HG03039 (cell line): ENCODE results near the gene INTU.

Experiments
- ATAC-seq: cut with Tn5 transposase; IDR thresholded peaks from one replicate; pipeline ENCODE4 v1.9.1; 2021; ENCODE audit warnings: mild to moderate bottlenecking, moderate library complexity; ENCODE audit not compliant: unreplicated experiment

INTU gene

DNA sequence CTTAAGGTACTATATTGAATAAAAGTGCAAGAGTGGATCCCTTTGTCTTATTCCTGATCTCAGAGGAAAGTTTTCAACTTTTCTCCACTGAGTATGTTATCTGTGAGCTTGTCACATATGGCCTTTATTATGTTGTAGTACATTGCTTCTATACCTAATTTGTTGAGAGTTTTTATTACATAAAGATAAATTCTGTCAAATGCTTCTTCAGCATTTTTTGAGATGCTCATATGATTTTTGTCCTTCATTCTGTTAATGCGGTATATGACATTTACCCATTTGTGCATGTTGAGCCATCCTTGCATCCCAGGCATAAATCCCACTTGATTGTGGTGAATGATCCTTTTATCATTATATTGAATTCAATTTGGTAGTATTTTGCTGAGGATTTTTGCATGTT lies 108.5 kb downstream of the INTU start:
- no peak for ATAC-seq

DNA sequence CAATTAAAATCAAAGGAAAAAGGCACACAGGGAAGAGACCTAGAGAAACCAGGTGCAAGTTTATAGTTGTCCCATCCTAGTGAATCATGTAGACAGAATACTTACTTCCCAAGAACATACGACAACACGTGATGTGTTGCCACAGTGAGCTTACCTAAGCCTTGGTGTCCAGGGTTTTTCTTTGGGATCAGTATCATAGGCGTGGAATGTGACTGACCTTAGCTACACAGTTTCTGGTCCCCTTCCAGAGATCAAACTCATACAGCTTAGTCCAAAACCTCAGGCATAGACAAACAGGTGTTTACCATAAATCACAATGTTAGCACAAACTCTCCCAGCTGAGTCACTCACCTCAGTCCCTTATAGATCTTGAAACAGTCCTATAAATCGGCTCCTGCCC lies 115.1 kb downstream of the INTU start:
- ATAC-seq, result no peak

DNA sequence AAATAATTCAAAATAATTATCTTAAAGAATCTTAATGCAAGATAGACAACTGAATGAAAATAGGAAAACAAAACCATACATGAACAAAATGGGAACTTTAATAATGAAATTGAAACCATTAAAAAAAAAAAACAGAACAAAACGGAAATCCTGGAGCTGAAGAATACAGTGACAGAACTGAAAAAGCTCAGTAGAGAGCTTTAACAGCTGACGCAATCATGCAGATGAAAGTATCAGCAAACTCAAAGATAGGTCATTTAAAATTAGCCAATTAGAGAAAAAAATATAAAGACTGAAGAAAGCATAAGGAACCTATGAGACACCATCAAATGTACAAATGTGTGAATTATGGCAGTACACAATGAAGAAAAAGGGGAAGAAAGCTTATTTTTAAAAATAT lies 116.2 kb downstream of the INTU start:
- ATAC-seq, result no peak

DNA sequence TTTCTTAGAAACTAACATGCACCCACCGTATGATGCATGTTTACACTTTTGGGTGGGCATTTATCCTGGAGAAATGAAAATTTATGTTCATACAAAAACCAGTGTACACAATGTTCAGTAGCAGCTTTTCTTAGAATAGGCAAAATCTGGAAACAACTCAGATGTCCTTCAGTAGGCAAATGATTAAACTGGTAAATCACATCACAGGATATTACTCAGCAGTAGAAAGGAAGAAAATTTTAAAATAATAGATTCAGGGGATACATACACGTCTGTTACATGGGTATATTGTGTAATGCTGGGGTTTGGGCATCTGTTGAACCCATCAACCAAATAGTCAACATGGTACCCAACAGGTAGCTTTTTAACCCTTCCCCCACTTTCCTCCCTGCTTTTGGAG lies 124.1 kb downstream of the INTU start:
- ATAC-seq, result no peak

DNA sequence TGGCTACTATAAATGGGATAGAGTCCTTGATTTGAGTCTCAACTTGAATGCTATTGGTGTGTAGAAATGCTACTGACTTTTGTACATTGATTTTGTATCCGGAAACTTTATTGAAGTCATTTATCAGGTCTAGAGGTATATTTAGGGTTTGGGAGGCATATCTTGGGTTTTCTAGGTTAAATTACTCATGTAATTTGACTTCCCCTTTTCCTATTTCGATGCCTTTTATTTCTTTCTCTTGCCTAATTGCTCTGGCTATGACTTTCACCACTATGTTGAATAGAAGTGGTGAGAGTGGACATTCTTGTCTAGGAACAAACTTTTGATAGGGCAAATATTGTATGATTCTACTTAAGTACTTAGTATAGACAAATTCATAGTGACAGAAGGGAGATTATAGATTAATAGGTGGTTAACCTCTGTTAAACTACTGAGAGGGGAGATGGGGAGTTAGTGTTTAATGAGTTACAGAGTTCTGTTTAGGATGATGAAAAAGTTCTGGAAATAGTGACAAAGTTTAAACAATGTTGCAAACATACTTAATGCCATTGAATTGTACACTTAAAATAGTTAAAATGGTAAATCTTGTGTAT lies 126.6 kb downstream of the INTU start:
- ATAC-seq, result no peak

DNA sequence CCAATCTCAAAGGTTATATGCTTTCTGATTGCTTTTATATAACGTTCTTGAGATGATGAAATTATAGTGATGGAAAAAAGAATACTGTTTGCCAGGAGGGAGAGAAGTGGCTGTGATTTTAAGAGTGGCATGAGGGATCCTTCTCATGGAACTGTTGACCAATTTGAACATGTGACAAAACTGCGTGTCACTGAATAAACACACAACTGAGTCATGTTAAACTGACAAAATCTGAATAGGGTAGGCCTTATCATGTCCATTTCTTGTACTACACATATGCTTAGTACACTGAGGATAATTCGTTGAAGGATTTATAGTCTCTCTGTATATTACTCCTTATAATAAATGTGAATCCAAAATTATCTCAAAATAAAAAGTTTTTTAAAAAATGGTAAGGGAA lies 127.1 kb downstream of the INTU start:
- ATAC-seq, result no peak

DNA sequence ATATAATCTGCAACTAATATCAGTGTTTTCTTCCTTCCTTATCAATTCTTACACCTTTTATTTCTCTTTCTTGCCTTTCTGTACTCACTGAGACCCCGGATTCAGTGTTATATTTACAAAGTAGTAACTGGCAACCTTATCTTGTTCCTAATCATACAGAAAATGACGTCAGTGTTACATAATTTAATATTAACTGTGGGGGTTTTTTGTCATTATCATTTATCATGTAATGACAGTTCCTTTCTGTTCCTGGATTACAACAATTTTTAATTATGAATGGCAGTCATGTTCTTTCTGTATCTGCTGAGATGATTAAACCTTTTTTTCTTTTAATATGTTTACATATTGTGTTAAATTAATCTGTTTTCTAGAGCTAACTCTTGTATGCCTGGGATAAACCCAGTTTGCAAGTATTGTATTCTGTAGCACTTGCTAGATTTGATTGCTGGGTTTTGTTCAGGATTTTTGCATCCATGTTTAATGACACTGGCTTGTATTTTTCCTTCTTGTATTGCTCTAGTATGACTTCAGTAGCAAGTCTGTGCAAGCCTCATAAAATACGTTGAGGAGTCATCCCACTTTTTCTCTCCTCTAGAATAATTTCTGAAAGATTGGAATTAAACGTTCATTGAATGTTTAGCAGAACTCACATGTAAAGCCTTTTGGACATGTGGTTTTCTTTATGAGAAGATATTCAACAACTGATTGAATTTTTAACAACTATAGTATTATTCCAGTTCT lies 138.9 kb downstream of the INTU start:
- no peak for ATAC-seq

DNA sequence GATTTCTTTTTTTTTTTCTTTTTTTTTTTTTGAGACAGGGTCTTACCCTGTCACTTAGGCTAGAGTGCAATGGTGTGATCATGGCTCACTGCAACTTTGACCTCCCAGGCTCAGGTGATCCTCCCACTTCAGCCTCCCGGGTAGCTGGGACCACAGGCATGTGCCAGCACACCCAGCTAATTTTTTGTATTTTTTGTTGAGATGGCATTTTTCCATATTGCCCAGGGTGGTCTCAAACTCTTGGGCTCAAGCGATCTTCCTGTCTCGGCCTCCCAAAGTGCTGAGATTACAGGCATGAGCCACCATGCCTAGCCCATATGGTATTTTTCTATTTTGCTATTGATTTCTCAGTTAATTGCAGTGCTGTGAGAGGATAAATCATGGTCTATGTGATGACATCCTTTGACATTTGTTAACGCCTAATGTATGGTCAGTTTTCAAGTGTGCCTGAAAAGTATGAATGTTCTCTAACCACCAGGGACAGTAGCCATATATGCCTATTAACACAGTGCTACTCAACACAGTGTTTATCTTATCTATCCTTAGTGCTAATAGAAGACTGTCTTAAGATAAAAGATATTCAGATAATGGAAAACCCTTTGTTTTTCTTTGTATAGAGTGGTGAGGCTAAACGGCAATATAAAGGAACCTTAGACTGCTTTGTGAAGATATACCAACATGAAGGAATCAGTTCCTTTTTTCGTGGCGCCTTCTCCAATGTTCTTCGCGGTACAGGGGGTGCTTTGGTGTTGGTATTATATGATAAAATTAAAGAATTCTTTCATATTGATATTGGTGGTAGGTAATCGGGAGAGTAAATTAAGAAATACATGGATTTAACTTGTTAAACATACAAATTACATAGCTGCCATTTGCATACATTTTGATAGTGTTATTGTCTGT lies 140.3 kb downstream of the INTU start:
- no peak for ATAC-seq

DNA sequence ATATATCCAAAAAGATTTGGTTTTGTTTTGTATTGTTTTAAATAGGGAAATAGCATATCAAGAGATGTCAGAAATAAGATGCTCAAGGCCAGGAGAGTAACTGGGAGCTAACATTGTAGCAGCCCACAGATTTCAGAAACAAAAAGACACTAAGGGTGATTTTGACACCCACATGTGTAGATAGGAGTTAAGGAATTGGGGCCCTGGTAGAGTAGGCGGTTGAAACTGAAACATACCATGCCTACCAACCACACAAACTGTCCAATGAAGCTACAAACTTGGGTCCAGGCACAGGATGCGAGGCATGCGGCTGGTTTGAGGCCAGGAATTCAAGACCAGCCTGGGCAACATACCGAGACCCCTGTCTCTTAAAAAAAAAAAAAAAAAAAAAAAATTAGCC lies 143.1 kb downstream of the INTU start:
- ATAC-seq, result peak; percentile 39
